Type B pancreatic cell (in vitro differentiated cells): ENCODE results near the gene ATG7. TPM values are rescaled to one million over a fixed set of nuclear protein-coding genes. Genes with fewer than 3 reads are reported as not detected.

Source experiments
- DNase-seq: peaks from one replicate; pipeline ENCODE4 v3.0.0; 2021; ENCODE audit warnings: mixed read lengths; ENCODE audit not compliant: unreplicated experiment; ENCODE audit errors: extremely low spot score
- H3K27ac Mint-ChIP-seq: 2 replicates; pipeline ENCODE4 v1.8.0; 2021; ENCODE audit warnings: mild to moderate bottlenecking, mixed read lengths
- H3K27me3 Mint-ChIP-seq: 2 replicates; pipeline ENCODE4 v1.8.0; 2021; ENCODE audit warnings: mixed read lengths
- H3K36me3 Mint-ChIP-seq: 2 replicates; pipeline ENCODE4 v1.8.0; 2021; ENCODE audit warnings: mixed read lengths
- H3K4me1 Mint-ChIP-seq: one replicate; pipeline ENCODE4 v1.8.0; 2021; ENCODE audit warnings: mixed read lengths; ENCODE audit not compliant: unreplicated experiment
- H3K4me3 Mint-ChIP-seq: 2 replicates; pipeline ENCODE4 v1.8.0; 2021; ENCODE audit warnings: mild to moderate bottlenecking, mixed read lengths
- H3K9me3 Mint-ChIP-seq: 2 replicates; pipeline ENCODE4 v1.8.0; 2021; ENCODE audit warnings: mixed read lengths
- CTCF ChIP-seq: fragments of 200-600 bp; sonication (generic); conservative IDR thresholded peaks from 2 replicates; pipeline ENCODE4 v1.5.0; 2021; ENCODE audit warnings: antibody characterized with exemption, mild to moderate bottlenecking
- total RNA-seq: library from RNA; stranded (reverse); gene quantifications from 2 replicates; pipeline ENCODE4 v1.2.1, GENCODE V29; 2021; ENCODE audit warnings: low replicate concordance

ATG7 gene
- total RNA-seq, 1 donor from 2014 or later = 32.4 TPM

GRCh38 chr3:11445883-11446282 lies 173.7 kb downstream of the ATG7 start:
- TF ChIP-seq CTCF = no peak
- Mint-ChIP-seq H3K9me3 (no peaks in the 10 kb centered on the region), H3K36me3 (peaks cover 18% of the 10 kb centered on the region), H3K27me3 (no peaks in the 10 kb centered on the region), H3K4me1 (peaks cover 21% of the 10 kb centered on the region), H3K4me3 (no peak overlapping the region), H3K27ac (no peak overlapping the region)
- DNase-seq = no peak

- TF ChIP-seq CTCF = no peak
- no peaks in the 10 kb centered on the region for H3K27me3 Mint-ChIP-seq
- no peak for DNase-seq
- H3K4me3 Mint-ChIP-seq = no peak overlapping the region
- H3K36me3 Mint-ChIP-seq = peaks cover 18% of the 10 kb centered on the region
- no peaks in the 10 kb centered on the region for H3K9me3 Mint-ChIP-seq
- peaks cover 21% of the 10 kb centered on the region for H3K4me1 Mint-ChIP-seq
- peak overlapping the region; percentile 12 for H3K27ac Mint-ChIP-seq
These were observed 175.5 kb downstream of the ATG7 start for GRCh38 chr3:11447584-11448200.

- no peak for TF ChIP-seq CTCF
- Mint-ChIP-seq H3K27ac (no peak overlapping the region), H3K36me3 (peaks cover 11% of the 10 kb centered on the region), H3K27me3 (no peaks in the 10 kb centered on the region), H3K9me3 (no peaks in the 10 kb centered on the region), H3K4me3 (no peak overlapping the region), H3K4me1 (peaks cover 30% of the 10 kb centered on the region)
- DNase-seq = no peak
These were observed 177.8 kb downstream of the ATG7 start for GRCh38 chr3:11450015-11450414.

- Mint-ChIP-seq H3K36me3 (peaks cover 15% of the 10 kb centered on the region), H3K4me3 (no peak overlapping the region), H3K9me3 (no peaks in the 10 kb centered on the region), H3K27me3 (no peaks in the 10 kb centered on the region), H3K4me1 (peaks cover 25% of the 10 kb centered on the region), H3K27ac (no peak overlapping the region)
- TF ChIP-seq CTCF = no peak
- DNase-seq = no peak
These were observed 180.1 kb downstream of the ATG7 start for GRCh38 chr3:11452312-11452711.

- Mint-ChIP-seq H3K4me3 (no peak overlapping the region), H3K4me1 (peaks cover 19% of the 10 kb centered on the region), H3K36me3 (peaks cover 12% of the 10 kb centered on the region), H3K27ac (no peak overlapping the region), H3K9me3 (no peaks in the 10 kb centered on the region), H3K27me3 (no peaks in the 10 kb centered on the region)
- DNase-seq = no peak
- no peak for TF ChIP-seq CTCF
These were observed 181.0 kb downstream of the ATG7 start for GRCh38 chr3:11452885-11453847.
